ENCODE results near the gene BCL2. TPM values are rescaled to one million over a fixed set of nuclear protein-coding genes. Genes with fewer than 3 reads are reported as not detected.

The BCL2 gene
- total RNA-seq, 1 experiment from 2014 or later, result 2.5 TPM

DNA sequence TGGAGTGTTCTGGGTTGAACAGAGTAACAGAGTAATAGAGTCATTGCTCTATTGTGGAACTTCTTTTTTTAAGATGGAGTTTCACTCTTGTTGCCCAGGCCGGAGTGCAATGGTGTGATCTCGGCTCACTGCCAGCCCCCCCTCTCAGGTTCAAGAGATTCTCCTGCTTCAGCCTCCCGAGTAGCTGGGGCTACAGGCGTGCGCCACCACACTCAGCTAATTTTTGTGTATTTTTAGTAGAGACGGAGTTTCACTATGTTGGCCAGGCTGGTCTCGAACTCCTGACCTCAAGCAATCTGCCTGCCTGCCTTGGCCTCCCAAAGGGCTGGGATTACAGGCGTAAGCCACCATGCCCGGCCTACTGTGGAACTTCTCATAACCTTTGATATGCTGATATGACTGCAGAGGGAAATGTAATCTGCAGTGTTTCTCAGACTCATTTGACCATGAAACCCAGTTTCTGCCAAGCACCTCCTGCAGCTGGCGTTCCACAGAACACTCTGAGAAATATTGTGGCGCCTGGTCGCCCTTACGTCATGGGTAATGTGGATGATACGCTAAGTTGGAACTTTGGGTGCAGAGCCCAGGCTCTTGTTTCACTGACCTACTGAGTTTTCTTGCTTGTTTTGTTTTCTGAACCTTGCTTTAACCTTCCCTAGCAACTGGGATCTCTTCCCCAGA, 213.8 kb downstream of the BCL2 start:
- H3K36me3 ChIP-seq (ENCODE audit: control insufficient read depth in 1 of 2, insufficient read depth in 2 of 2, low read length in 2 of 2), result no peaks in the 10 kb centered on the region
- CTCF ChIA-PET, result no interaction called here
- no peaks in the 10 kb centered on the region for H4K20me1 ChIP-seq (ENCODE audit: insufficient read depth)
- RAD21 ChIA-PET (ENCODE audit: low non-redundant PET in 1 of 2, low total read pairs in 2 of 2, uncharacterized antibody in 2 of 2, unreplicated experiment in 2 of 2), result no interaction called here
- no peak overlapping the region for H3K9ac ChIP-seq (ENCODE audit: low read length)
- no peaks in the 10 kb centered on the region for H3K9me3 ChIP-seq (ENCODE audit: control insufficient read depth in 1 of 2, insufficient read depth in 1 of 2, low read depth in 1 of 2, low read length in 2 of 2)
- ATAC-seq, result no peak
- intact Hi-C loops (cut with micrococcal nuclease), result no loop called here
- POLR2A ChIA-PET, result no interaction called here
- BruUV-seq (replicated peaks), result no TSS peak
- TF ChIP-seq, protein P1, sequence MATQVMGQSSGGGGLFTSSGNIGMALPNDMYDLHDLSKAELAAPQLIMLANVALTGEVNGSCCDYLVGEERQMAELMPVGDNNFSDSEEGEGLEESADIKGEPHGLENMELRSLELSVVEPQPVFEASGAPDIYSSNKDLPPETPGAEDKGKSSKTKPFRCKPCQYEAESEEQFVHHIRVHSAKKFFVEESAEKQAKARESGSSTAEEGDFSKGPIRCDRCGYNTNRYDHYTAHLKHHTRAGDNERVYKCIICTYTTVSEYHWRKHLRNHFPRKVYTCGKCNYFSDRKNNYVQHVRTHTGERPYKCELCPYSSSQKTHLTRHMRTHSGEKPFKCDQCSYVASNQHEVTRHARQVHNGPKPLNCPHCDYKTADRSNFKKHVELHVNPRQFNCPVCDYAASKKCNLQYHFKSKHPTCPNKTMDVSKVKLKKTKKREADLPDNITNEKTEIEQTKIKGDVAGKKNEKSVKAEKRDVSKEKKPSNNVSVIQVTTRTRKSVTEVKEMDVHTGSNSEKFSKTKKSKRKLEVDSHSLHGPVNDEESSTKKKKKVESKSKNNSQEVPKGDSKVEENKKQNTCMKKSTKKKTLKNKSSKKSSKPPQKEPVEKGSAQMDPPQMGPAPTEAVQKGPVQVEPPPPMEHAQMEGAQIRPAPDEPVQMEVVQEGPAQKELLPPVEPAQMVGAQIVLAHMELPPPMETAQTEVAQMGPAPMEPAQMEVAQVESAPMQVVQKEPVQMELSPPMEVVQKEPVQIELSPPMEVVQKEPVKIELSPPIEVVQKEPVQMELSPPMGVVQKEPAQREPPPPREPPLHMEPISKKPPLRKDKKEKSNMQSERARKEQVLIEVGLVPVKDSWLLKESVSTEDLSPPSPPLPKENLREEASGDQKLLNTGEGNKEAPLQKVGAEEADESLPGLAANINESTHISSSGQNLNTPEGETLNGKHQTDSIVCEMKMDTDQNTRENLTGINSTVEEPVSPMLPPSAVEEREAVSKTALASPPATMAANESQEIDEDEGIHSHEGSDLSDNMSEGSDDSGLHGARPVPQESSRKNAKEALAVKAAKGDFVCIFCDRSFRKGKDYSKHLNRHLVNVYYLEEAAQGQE (IDR thresholded peaks at IDR 0.05; ENCODE audit: low read depth), result no peak
- TF ChIP-seq ZNF274 (IDR thresholded peaks at IDR 0.05; ENCODE audit: low read depth, low read length), result no peak
- TF ChIP-seq CTCF (IDR thresholded peaks at IDR 0.05 in 2 of 3, conservative IDR thresholded peaks at IDR 0.05 in 1 of 3; ENCODE audit: borderline replicate concordance in 1 of 3, insufficient read depth in 1 of 3, low read depth in 2 of 3, low read length in 2 of 3), result no peak
- TF ChIP-seq POLR2AphosphoS5 (IDR thresholded peaks at IDR 0.05; ENCODE audit: low read depth, low read length), result no peak
- TF ChIP-seq ZBTB33 (IDR thresholded peaks at IDR 0.05; ENCODE audit: extremely low read depth, insufficient replicate concordance, low read length), result no peak
- no peak for TF ChIP-seq JUND (IDR thresholded peaks at IDR 0.05)
- TF ChIP-seq POLR2A (IDR thresholded peaks at IDR 0.05; ENCODE audit: borderline replicate concordance, extremely low read depth, insufficient read depth, insufficient read length), result no peak
- no peak for TF ChIP-seq EGR1 (IDR thresholded peaks at IDR 0.05; ENCODE audit: low read depth)
- TF ChIP-seq, protein P2, sequence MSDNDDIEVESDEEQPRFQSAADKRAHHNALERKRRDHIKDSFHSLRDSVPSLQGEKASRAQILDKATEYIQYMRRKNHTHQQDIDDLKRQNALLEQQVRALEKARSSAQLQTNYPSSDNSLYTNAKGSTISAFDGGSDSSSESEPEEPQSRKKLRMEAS (IDR thresholded peaks at IDR 0.05), result no peak
- TF ChIP-seq YY1 (IDR thresholded peaks at IDR 0.05; ENCODE audit: extremely low read depth, insufficient replicate concordance, low read depth, low read length), result no peak
- TF ChIP-seq ZFX (IDR thresholded peaks at IDR 0.05), result no peak
- TF ChIP-seq CBX3 (IDR thresholded peaks at IDR 0.05; ENCODE audit: low read depth), result no peak
- no peak for TF ChIP-seq ATF3 (IDR thresholded peaks at IDR 0.05)
- no peak for TF ChIP-seq RAD21 (IDR thresholded peaks at IDR 0.05; ENCODE audit: low read depth)
- TF ChIP-seq FOSL1 (IDR thresholded peaks at IDR 0.05; ENCODE audit: low read depth), result no peak
- TF ChIP-seq ELF1 (IDR thresholded peaks at IDR 0.05; ENCODE audit: borderline replicate concordance, low read depth), result no peak
- TF ChIP-seq SIN3A (IDR thresholded peaks at IDR 0.05; ENCODE audit: low read depth), result no peak
- TF ChIP-seq SRF (IDR thresholded peaks at IDR 0.05; ENCODE audit: low read depth), result no peak
- no peak for TF ChIP-seq EZH2phosphoT487 (IDR thresholded peaks at IDR 0.05; ENCODE audit: borderline replicate concordance)
- TF ChIP-seq SP1 (IDR thresholded peaks at IDR 0.05; ENCODE audit: low read depth), result no peak
- H3K4me2 ChIP-seq (ENCODE audit: low read length), result no peak overlapping the region
- no peaks in the 10 kb centered on the region for H3K4me1 ChIP-seq (ENCODE audit: control insufficient read depth in 1 of 2, insufficient read depth in 2 of 2, low read length in 2 of 2)
- no peaks in the 10 kb centered on the region for H3K9me2 ChIP-seq (ENCODE audit: insufficient read depth)
- H3K27me3 ChIP-seq (ENCODE audit: insufficient read depth, low read length), result no peaks in the 10 kb centered on the region
- H3K4me3 ChIP-seq (replicated peaks in 1 of 2; ENCODE audit: low read depth in 1 of 2, low read length in 2 of 2), result no peak overlapping the region
- no peak overlapping the region for H2AFZ ChIP-seq (ENCODE audit: low read depth, low read length, poor library complexity, severe bottlenecking)
- H3K79me2 ChIP-seq (ENCODE audit: insufficient read depth, low read length), result no peaks in the 10 kb centered on the region
- no peak for DNase-seq (ENCODE audit: low read depth, low spot score)
- no peak overlapping the region for H3K27ac ChIP-seq (ENCODE audit: low read depth, low read length)
